Stimulated activated CD8-positive, alpha-beta memory T cell treated with anti-CD3 and anti-CD28 coated beads, Interleukin-12 subunit alpha, Interleukin-12 subunit beta, amount 100 ng/mL, for 24 hours (primary cell): Measurements from ENCODE around the gene AKAP3.

ENCODE experiments used
- DNase-seq: peaks from one replicate; pipeline ENCODE4 v3.0.0-alpha.2; 2020; ENCODE audit errors: extremely low read depth

AKAP3 gene

DNA sequence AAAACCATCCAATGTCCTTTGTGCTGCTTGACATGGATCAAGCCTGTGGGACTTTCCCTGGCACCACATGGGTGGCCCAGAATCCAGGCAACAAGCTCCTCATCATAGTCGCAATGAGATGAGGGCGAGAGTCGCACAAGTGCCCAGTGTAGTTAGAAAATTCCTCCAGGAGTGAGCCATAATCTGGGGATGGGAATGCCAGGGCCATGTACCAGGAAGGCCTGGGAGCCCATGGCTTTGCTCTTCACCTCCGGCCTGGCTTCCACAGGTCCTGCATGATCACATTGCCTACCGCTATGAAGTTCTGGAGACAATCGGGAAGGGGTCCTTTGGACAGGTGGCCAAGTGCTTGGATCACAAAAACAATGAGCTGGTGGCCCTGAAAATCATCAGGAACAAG is 53.0 kb downstream of the AKAP3 start:
- DNase-seq: no peak

GRCh38 chr12:4591180-4591687 is 57.6 kb downstream of the AKAP3 start:
- no peak for DNase-seq

DNA sequence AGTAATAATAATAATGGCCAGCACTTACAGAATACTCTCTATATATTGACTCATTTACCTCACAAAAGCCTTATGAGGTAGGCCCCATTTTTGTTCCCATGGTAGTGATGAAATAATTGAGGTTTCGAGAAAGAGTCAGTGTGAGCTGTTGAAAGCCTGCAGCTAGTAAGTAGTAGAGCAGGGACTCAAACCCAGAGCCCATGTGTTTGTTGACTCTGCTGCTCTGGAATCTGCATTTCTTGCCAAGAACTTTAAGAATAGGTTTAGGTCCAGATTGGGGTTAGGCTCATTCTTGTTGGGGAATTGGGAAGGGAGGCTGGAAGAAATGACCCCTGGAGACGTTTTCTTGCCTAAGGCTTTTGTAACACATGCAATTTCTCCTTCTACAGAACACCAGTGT is 58.9 kb downstream of the AKAP3 start:
- no peak for DNase-seq

- DNase-seq: no peak
Measured at GRCh38 chr12:4588916-4589315, 59.9 kb downstream of the AKAP3 start.

- no peak for DNase-seq
Measured at GRCh38 chr12:4587108-4587507, 61.7 kb downstream of the AKAP3 start.

GRCh38 chr12:4586500-4586899 is 62.4 kb downstream of the AKAP3 start:
- no peak for DNase-seq

- DNase-seq: no peak
Measured at GRCh38 chr12:4584896-4585295, 64.0 kb downstream of the AKAP3 start.

DNA sequence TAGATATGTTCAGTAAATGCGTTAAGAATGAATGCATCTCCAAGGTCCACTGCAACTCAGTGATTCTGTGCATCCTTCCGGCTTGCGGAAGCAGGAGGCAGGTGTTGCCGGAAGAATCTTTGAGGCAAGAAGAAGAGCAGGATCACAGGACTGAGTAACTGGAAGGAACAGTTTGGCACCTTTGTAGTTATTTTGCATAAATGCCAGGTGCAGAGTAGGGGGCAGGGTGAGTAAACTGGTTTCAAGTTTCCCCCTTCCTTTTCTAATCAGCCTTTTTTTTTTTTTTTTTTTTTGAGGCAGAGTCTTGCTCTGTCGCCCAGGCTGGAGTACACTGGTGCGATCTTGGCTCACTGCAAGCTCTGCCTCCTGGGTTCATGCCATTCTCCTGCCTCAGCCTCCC is 64.6 kb downstream of the AKAP3 start:
- DNase-seq: no peak

DNA sequence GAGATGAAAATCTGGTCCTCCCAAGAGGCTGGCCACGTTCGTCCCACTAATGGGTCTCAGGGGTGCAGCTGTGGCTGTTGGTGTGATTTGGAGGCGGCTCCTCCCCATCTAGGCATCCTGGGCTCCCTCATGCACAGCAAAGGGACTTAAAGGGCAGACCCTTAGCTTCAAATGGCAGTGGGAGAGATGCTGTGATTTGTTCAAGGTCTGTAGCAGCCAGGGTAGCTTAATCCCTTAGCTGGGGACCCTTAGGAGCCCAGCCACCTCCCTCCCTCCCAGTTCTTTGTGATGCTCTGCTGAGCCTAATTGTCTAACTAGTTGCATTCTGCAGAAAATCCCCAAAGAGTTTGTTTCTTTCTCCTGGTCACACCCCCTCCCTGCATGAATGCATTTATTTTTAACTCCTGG is 68.6 kb downstream of the AKAP3 start:
- no peak for DNase-seq

- DNase-seq: no peak
Measured at GRCh38 chr12:4579305-4580102, 69.3 kb downstream of the AKAP3 start.

GRCh38 chr12:4572680-4573079 is 76.2 kb downstream of the AKAP3 start:
- DNase-seq: no peak

DNA sequence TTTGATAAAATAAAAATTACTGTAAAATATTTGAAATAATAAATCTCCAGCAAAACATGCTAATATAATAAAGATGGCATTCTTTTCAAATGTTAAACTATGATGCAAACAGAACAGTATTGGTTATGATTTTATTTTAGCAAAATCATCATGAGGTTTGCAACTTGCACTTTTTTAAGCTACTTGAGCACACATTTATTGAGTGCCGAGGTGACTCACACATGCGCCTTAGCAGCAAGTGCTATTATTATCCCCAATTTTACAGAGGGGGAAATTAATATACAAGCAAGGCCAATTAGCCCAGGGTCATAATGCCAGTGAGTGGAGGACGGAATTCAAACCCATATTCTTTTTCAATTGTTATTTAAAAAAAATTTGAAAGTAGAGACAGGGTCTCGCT is 79.6 kb downstream of the AKAP3 start:
- no peak for DNase-seq

- DNase-seq: no peak
Measured at GRCh38 chr12:4567073-4567881, 81.6 kb downstream of the AKAP3 start.

DNA sequence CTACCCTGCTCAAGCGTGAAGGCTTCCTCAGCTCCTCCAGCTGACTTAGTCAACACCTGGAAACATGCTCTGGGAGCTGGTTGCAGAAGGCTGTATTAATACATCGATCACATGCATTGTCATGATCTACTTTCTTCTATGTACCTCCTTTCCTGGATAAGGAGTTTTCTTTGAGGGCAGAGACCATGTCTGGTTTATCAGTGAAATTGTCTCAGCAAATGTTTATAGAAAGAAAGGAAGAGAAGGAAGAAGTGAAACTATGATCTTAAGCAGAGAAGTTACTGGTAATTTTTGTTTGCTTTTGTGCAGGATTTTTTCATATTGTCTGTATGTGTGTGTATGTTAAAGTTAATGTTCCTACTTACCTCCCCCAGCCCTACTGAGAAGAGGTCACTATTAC is 82.4 kb downstream of the AKAP3 start:
- no peak for DNase-seq
